HTR-8/SVneo (cell line): ENCODE data around the gene PAPOLB.
A peak's percentile ranks its signal among the peaks of the same experiment; 100 is the strongest.

Experiments used
- DNase-seq: peaks from one replicate; pipeline ENCODE4 v3.0.0; 2011; ENCODE audit warnings: low spot score, mixed read lengths; ENCODE audit not compliant: insufficient read length
- FAIRE-seq: peaks from 2 replicates; lab custom pipeline; 2011; peaks lifted over from hg19 to GRCh38; lab: Jason Lieb, UNC

Gene PAPOLB

DNA sequence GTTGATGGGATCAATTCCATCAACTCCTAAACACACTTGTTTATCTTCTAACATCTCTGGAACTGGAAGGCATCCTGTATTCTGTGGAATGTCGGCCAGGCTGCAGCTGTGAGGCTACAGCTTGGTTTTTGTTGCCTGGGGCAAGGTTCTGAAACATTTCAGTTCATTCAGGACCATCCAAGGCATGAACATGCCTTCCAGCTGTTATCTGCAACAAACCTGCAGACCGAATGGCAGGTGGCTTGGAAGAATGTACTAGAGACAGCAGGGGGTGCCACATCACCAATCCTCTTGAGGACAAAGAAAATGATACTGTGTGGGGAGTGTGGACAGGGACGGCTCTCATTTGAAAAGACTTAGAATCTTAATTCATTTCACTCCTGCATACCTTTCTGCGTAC is 12.4 kb downstream of the PAPOLB start:
- DNase-seq, result peak; percentile 76
- FAIRE-seq, result peak; percentile 28

DNA sequence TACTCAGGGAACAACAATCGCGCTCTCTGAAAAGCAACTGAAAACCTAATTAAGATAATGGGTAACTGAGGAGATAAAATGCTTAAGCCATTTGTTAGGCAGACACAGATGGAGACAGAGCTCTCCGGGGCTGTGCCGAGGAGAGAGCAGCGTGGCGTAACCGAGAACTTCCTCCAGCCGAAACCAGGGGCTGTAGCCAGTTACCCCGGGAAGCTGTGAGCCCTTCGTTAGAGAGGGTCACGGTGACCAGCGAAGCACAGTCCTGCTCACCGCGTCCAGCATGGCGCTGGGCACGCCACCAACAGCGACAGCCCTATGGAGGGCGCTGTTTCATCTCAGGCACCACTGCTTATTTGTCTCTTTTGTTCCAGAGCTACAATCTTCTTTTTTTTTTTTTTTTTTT is 16.1 kb downstream of the PAPOLB start:
- DNase-seq (no peak), FAIRE-seq (no peak)

DNA sequence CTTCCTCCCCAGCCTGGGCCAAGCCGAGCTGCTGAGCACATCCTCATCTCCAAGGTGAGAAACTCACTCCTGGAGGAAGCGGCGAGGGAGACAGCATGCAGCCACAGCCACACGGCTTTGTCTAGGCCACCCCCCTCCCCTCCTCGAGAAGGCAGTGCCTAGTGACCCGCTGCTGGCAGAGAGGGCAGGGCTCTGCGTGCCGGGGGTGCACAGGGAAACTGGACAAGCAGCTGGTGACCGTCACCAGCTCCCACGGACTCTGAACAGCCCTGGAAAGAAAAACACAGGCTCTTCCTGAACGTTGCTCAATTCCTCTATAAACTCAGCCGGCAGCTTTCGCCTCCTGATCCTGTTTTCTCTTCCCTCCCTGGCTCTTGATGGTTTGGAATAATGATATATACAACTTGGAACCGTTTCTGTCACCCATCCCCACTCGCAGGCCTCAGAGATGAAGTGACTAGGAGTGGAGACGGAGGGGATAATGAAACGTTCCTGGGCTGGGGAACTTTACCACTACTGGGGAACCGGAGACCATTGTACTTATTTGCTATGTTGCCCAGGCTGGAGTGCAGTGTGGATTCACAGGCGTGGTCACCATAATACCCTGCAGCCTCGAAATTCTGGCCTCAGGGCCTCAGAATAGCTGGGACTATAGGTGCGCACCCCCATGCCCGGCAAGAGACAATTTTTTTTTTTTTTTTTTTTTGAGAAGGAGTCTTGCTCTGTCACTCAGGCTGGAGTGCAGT is 19.3 kb downstream of the PAPOLB start:
- no peak for FAIRE-seq
- no peak for DNase-seq

DNA sequence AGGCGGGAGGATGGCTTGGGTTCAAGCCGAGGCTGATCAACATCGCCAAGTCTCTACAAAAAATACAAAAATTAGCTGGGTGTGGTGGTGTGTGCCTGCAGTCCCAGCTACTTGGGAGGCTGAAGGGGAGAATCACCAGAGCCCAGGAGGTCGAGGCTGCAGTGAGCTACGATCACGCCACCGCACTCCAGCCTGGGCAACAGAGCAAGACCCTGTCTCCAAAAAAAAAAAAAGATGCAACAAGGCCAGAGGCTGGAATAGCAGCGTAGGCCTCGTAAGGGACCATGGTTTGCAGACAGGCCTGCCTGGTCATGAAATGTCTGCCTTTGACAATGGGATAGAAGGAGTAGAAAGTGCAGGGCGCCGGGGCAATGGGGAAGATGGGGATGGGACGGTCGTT is 20.0 kb downstream of the PAPOLB start:
- FAIRE-seq, result no peak
- no peak for DNase-seq

DNA sequence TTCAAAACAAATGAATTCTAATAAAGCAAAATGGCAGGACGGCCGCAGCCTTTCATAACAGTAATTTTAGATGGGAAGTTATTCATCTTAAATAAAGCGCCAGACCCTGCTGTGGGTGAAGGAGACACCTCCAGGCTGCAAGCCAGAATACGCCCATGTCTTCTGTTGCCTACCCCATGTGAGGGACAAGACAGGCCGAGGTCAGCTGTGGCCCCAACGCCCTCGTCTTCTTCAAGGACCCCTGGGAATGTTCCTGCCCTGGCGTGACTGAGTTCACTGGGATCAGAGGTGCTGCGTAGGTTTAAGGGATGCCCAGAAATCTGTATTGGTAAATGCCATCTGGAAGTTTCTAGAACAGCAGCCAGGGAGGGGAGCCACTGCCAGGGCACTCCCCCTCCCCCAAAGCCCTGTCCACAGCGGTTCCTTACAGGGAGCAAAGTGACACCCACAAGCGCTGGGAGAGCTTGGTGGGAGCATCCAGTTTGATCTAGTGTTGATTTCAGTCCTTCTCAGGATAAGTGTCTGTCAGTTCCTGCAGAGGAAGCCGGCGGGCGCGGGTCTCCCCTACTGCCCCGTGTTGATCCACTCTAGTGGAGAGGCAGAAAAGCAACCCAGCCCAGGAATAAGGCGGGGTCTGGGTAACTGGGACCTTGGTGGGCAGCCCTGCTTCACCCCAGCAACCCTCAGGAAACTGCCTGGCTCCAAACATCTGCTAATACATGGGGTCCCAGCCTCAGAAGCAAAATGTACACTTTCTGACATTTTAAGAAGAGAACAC is 20.6 kb downstream of the PAPOLB start:
- FAIRE-seq (no peak), DNase-seq (no peak)

DNA sequence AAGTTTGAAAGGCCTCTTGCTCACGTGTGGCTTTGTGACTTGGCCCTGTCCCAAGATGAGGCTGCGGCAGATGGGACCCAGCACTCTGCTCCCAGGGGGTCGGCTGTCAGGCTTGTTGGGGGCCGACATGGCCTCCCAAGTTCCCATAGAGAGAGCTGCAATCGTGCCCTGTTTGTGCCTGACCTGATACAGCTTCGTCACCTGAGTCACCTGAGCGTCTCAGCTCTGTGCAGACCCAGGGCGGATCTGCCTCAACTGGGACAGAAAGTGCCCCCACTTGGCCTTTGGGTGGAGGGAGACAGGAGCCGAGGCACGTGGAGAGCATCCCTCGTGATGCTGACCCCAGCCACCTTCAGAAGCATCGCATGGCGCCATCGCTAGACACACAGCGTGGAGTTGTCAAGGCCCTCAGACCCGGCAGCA is 21.7 kb downstream of the PAPOLB start:
- no peak for DNase-seq
- no peak for FAIRE-seq

DNA sequence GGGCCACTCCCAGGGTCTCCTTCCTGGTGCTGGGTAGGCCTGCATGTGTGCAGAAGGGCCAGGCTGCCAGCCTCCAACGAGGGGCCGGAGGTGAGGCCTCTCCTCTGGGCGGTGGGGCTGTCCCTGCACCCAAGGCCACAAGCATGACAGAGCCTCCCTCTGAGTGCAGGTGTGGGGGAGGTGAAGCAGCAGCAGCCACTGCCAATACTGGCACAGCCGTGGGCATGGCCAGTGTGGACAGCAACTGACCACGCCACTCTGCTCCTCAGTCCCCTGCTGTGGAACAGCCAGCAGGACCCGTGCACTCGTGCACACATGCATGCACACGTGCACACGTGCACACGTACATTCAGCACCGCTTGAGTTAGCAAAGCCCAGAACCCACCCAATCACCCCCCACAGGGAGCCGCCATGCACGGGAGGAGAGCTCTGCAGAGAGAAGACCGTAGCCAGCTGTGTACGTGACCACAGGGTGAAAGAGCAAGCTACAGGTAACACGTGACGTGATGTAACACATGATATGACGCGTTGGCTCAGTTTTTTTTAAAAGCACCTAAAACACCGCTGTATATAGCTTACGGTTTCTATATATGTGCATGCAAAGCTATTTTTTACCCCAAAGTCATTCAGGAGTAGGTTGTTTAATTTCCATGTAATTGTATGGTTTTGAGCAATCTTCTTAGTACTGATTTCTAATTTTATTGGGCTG is 23.1 kb downstream of the PAPOLB start:
- FAIRE-seq, result no peak
- no peak for DNase-seq

DNA sequence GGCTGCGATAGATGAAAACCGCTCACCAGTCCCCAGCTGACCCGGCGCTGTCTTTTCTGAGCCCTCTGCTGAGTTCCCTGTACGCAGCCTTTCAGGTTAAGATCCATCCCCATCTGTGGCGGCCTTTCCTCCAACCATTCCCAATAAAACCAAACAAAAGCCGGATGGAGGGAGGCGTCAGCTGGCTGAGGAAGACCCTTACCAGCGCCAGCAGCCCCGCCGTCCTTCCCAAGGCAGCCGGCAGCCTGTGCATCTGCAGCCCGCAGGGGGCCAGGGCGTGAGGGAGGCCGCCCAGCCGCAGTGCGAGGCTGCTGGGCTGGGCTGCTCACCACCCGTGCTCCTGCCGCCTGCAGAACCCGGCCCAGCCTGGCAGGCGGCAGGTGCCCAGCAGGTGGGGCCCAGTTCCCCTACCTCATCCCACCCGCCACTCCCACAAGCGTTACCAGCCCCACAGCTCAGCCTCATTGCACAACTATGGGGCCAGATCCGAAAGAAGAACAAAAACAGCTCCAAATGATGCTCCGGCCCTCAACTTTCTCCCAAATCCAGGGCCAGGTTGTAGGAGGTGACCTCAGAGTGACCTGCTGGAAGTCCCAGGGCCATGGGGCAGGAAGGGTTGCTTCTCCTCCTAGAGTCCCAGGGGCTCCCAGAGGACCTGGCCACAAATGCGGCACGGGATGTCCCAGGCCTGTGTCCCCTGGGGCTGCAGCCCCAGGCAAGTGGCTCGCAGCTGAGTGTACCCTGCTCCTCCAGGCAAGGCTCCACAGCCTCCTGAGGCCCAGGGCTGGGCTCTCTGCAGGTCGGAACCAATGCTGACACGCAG is 23.8 kb downstream of the PAPOLB start:
- no peak for DNase-seq
- FAIRE-seq, result no peak

DNA sequence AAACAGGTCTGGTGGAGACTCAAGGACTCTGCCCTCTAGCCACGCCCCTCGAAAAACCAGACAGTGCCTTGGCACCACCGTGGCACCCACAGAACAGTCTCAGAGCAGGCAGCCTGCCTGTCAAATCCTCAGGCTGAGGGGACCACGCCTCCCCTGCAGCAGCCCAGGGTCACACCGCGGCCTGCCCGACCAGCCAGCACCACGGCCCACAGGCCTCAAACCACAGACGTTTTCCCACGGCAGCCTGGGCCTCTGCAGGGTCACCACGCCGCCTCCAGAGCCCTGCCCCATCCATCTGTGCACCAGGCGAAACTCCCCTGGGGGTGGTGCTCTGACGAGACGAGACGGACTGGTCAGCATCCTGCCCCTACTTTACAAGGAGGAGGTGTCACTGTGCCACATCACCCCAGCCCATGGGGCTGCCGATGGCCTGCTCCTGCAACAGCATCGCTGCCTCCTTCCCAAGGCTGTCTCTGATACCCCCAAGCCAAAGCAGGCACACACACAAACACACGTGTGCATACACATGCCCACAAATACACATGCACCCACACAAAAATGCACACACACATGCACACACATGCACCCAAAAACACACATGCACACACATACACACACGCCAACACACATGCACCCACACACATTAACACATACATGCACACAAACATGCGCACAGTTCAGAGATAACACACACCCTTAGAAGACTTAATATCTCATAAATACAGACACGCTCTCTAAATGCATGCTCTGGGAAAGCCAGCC is 24.6 kb downstream of the PAPOLB start:
- FAIRE-seq, result peak; percentile 81

DNA sequence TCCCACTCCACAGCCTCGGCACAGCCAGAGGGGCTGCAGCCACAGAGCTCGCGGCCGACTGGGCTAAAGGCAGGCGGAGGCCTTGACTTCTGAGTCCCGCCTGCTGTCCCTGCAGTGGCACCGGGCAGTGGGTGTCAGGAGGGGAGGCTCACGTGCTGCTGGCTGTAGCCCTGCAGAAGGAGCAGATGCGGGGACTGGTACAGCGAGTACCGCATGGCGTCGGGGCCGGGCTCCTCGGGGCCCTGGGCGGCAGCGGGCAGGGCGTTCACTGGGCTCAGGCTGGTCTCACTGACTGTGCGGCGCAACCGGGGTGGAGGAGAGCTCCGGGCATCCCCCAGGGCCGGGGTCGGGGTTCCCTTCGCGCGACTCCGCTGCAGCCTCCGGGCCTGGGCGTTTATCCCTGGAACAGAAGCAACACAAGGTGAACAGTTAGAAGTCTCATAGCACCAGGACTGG is 25.6 kb downstream of the PAPOLB start:
- no peak for FAIRE-seq

More for the DNA sequence above, 24.6 kb downstream of the PAPOLB start:
- no peak for DNase-seq

DNA sequence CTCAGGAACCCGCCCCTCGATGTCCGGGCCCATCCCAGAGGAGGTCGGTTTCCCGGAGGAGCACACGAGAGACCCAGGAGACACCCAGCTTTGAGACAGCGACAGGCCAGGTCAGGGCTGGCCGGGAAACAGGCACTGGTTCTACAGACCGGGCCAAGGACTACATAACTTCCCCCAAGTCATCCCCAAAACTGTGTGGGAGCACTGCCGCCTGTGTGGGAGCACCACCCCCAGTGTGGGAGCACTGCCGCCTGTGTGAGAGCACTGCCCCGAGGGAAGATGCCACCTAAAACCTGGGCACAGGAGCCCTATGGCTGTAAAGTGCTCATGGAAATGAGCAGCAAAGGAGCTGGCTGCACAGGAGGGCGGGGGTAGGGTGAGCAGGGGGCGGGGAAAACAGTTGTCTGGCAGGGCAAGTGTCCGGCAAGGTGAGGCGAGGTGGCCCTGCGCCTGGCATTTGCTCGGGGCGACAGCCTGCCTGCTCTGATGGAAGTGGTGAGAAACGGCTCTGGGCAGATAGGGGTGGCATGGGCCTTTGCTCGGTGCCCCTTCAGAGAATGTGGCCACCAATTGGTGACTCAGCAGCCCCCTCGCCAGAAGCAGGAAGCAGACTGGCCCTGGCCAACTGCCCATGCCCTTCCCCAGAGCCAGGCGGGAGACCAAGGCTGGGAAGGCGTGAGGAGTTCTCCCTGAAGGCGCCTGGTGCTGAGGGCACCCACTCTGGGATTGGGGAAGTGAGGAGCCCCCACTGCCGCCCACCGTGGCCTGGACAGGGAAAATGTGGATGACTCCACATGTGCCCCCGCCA is 26.2 kb downstream of the PAPOLB start:
- DNase-seq (no peak), FAIRE-seq (no peak)

More for the DNA sequence above, 25.6 kb downstream of the PAPOLB start:
- no peak for DNase-seq

DNA sequence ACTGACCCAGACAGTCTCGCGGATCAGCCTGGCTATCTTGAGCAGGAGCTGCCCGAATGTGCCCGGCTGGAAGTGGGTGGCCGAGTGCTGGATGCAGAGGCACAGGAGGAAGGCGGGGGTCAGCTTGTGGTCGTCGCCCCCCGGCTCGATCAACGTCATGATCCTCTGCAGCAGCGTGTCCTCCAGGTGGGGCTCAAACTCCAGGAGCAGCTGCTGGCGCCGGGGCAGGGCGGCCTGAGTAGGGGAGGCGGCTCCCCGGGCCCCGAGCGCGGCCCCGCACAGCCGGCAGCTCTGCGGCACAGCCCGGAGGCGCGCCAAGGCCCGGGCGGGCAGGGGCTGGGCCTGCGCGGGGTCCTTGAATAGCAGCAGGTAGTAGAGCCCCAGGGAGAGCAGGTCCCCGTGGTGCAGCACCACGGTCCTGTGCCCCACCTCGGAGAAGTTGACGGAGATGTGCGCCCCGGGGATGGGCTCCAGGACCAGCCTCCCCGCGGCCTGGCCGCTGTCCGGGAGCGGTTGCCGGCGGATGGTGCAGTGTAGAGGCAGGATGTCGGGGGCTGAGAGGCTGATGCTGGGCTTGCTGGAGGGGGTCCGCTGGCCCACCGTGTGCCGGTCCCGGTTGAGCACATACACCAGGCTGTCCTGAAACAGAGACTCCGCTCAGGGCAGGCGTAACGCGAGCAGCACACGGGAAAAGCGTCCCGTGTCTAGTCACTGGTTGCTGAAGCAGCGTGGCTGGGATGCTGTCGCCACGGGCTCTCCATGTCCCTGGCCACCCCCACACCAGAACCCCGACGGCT is 27.0 kb downstream of the PAPOLB start:
- FAIRE-seq (no peak), DNase-seq (no peak)

DNA sequence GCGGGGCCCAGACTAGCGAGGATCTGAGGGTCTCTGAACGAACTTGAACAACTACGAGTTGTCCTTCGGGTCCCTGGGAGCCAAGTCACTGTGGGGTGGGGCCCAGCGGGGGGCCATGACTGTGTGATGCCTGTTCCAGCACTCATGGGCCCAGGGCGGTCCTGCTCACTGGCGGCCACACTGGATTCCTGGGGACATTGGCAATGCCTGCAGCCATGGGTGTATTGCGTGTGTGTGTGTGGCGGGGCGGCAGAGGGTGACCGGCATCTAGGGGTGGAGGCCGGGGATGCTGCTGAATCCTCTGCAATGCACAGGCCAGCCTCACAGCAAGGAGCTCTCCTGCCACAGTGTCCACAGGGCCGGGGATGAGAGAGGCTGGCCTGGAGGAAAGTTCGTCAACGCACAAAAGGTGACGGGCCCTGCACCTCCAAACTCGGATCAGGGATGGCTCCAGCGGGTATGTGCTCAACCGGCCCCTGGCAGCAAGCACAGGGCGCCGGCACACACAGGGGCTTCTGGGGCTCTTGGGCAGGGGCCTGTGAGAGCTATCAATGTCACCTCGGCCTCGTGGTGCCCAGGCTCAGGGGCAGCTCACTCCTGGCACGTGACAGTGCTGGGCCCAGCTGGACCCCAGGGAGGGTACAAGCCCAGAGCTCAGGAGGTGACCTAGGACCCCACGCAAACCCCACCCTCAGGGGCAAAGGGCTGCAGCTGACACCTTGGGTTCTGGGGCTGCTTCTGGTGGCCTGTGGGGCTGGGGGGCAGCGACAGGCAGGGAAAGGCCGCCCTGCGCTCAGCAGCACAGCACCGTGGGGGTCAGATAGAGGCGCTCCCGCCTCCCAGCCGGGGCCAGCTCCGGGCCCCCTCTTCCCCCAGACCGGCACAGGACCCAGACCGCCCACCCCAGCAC is 27.9 kb downstream of the PAPOLB start:
- FAIRE-seq (no peak), DNase-seq (no peak)

DNA sequence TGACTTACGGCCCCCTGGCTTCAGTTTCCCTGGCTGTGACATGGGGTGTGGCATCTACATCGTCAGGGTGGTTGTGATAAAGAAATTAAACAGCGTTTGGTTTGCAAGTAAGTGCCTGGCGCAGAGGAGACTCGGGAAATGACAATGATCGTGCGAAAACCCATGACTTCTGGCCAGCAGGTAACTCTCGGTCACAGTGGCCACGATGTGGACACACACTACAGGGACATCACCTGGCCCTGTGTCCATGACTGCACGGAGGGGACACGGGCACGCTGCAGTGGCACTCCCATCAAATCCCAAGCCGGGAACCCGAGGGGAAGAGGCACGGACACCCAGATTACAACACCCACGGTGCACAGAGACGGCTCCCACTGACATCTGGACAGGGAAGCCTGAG is 28.7 kb downstream of the PAPOLB start:
- DNase-seq (no peak), FAIRE-seq (no peak)

DNA sequence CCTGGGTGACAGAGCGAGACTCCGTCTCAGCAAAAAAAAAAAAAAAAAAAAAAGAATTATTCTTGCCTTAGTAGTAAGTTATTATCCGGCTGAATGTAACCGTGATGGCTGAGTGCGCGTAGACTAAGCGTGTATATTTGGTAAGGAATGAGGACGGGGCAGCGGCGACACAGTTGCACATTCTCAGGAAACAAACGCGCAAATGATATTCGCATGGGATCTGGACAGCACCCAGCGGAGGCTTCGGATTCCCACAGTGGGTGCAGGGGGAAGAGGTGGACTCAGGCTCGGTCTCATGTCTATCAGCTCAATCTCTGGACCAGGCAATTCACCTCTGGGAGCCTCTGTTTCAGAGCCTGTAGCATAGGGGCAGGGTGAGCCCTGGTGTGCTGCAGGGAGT is 29.1 kb downstream of the PAPOLB start:
- no peak for FAIRE-seq

DNA sequence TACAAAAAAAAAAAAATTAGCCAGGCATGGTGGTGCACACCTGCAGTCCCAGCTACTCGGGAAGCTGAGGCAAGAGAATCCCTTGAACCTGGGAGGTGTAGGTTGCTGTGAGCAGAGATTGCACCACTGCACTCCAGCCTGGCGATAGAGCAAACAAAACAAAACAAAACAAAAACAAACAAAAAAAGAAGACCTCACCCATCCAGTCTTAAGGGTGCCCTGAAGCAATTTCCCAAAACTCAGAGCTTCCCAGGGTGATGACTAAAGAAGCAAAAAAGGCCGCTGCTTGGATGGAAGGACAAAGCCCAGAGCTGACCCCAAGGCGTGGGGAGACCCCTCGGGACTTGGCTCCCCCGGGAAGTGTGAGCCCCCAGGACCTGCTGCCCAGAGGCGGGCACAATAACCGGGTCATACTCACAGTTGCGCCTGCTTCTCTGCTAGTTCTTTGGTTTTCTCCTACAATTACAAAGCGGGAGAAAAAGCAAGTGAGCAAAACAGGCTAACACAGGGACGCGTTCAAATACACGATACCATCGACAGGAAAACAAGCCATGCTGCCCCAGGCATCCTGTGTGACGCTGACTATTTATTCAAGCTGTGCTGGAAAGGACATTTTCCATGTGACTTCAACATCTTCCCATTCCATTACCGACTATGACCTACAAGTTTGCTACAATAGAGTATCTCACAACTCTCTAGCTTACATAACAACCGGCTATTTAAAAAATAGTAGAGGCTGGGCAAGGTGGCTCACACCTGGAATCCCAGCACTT is 29.9 kb downstream of the PAPOLB start:
- DNase-seq, result no peak
- FAIRE-seq, result no peak

More for the DNA sequence above, 29.1 kb downstream of the PAPOLB start:
- DNase-seq, result no peak
